Activated CD4-positive, CD25-positive, alpha-beta regulatory T cell treated with anti-CD3 and anti-CD28 coated beads, Interleukin-2, amount 50 U/mL, for 72 hours (primary cell): Measurements from ENCODE around the gene STARD7.
"Not testable (repeated sequence)": the region's sequence is repeated elsewhere in the genome, so short reads cannot be mapped to it uniquely, and the experiment has no call there.

Experiments used
- DNase-seq: peaks from one replicate; pipeline ENCODE4 v3.0.0; 2021

STARD7 gene

DNA sequence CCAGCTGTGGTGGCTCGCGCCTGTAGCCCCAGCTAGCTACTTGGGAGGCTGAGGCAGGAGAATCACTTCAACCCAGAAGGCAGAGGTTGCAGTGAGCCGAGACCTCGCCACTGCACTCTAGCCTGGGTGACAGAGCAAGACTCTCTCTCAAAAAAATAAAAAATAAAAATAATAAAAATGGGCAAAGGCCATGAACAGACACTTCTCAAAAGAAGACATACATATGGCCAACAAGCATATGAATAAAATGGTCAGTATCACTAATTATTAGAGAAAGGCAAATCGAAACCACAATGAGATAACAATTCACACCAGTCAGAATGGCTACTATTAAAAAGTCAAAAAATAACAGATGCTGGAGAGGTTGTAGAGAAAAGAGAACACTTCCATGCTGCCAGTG, 48.3 kb downstream of the STARD7 start:
- DNase-seq, result not testable (repeated sequence)

GRCh38 chr2:96159084-96159830, 49.4 kb downstream of the STARD7 start:
- no peak for DNase-seq

DNA sequence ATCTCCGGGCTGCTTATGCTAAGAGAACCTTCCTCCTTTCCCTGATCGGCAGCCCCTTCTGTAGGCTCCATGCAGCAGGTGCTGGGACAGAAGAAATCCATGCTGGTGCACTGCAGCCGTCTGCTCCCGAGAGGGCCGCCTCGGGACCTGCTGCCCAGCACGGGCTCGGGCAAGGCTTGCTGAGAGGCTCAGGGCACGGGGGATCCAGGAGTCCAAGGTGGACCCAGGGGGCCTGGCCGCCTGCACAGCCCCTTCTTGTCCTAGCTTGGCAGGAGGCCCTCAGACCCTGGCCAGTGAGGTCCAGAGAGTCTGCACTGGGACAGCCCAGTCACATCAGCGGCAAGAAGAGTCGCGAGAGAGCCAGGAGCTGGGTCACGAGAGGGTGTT, 50.1 kb downstream of the STARD7 start:
- no peak for DNase-seq

DNA sequence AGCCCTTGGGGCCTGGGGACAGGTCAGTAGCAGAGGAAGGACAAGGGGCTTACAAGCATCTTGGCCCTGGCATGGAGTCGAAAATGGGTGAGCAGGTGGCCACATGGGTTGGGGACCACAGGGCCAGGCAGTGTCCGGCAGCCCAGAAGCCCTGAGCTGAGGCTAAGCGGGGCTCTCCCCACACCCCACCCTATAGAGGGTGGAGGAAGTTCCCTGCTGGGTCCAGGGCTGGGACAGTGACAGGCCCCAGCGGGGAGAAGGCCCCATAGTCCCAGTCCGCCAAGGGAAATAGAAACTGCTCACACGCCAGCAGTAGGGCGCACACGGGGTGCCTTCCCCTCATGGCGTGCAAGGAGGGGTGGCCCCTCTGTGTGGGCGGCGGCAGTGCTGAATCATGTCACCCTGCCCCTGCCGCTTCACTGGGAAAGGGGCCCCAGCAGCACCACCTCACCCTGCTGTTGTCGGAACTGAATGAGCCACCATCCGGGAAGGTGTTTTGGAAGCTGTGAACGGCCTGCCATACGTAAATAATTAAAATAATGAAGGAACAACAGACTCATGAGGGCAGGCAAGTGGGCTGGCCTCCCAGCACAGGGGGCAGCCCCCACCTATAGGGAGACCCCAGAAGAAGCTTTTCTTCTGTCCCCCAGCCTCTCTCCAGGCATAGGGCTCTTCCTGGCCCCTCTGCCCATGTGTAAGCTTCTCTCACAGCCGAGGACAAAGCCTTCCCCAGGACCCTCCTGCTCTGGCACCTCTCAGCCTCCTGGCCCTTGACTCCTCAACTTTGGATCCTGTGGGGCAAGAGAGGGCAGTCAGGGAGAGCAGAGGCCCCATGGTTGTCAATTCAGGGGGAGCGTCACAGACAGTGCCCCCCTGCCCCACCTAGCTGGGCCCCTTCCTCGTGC, 50.7 kb downstream of the STARD7 start:
- DNase-seq, result peak; percentile 88

GRCh38 chr2:96156926-96157648, 51.5 kb downstream of the STARD7 start:
- no peak for DNase-seq

- peak; percentile 53 for DNase-seq
These were observed 52.4 kb downstream of the STARD7 start for GRCh38 chr2:96156011-96156820.

DNA sequence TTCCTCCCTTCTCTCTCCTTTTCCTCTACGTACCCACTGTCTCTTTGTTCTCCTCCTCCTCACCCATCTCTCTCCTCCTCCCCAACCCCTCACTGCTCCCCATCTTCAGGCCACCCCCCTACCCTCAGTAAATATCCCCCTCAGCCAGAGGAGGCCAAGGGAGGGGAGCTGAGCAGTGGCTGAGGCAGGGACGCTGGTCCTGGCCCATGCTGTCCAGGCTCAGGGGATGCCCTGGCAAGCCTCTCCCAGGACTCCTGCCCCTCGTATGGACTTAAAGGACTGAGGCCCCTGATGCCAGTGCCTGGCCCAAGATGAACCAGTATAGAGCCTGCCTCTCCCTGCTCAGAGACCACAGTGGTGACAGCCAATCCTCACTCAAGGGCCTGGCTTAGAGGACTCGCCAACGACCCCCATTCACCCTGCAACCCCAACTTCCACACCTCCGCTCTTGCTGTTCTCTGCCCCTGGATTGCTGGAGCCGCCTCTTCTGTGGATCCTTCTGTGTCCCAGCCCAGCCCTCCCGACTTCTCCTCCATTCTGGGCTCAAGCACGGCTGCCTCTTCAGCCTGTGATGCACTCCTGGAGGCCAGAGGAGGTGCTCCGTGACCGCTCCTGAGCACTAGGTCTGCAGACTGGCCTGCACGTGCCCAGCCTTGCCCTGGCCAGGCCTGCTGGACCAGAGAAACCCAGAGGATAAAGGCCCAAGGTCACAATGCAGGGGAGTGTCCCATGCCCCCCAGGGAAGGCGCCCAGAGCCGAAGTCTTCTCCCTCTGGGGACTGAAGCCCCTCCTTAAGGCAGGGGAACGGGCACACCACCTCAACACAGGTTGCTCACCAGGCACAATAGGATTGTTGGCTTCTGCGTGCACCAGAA, 53.9 kb downstream of the STARD7 start:
- DNase-seq, result no peak

DNA sequence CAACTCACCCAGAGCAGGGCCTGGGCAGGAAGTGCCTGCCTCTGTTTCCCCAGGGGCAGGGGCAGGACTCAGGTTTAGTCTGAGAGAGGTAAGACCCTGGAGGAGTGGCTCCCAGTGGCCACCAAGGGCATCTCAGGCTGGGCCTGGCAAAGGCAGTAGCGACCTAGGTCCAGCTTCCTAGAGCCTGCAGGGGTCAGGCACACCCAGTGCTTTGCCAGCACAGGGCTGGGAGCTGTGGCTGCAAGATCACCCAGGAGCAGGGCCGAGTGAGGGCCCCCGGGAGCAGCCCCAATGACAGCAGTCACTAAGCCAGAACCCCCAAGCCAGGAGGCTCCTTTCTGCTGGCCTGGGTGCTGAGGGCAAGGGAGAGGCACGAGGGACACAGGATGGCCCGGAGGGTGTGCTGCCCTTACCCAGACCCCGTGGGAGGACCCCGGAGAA, 54.6 kb downstream of the STARD7 start:
- DNase-seq, result no peak

- no peak for DNase-seq
These were observed 55.3 kb downstream of the STARD7 start for GRCh38 chr2:96153291-96153713.

- no peak for DNase-seq
These were observed 56.1 kb downstream of the STARD7 start for GRCh38 chr2:96152304-96153161.

GRCh38 chr2:96151595-96152303, 56.9 kb downstream of the STARD7 start:
- no peak for DNase-seq

- no peak for DNase-seq
These were observed 57.6 kb downstream of the STARD7 start for GRCh38 chr2:96150791-96151594.

DNA sequence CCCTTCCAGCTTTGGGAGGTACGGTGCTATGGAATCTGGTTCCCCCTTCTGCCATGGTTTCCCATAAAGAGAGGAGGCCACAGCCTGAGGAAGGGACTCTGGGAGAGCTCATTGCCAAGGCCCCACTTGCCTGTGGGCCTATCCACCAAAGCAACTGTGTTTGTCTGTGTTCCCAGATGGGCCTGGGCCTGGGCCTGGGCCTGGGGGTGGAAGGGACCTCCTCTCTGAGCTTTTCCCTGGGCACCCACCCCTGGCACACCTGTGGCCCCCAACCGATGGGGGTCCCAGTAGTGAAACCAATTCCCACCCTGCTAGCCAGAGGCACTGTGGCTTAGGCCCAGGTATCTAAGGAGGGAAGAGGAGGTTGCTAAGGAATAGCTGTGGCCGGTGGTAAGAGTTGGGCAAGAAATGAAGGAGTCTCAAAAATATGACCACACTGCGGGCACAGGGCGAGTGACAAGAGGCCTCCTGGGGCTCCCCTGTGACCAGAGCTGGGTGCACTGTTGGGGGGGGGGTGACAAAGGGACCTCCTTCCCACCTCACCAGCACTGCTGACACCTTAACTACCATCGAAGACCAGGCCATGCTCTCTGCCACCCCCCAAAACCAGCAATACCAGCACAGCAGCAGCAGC, 58.5 kb downstream of the STARD7 start:
- no peak for DNase-seq

- DNase-seq, result peak; percentile 91
These were observed 60.0 kb downstream of the STARD7 start for GRCh38 chr2:96148410-96149217.

GRCh38 chr2:96147593-96148201, 60.9 kb downstream of the STARD7 start:
- no peak for DNase-seq

DNA sequence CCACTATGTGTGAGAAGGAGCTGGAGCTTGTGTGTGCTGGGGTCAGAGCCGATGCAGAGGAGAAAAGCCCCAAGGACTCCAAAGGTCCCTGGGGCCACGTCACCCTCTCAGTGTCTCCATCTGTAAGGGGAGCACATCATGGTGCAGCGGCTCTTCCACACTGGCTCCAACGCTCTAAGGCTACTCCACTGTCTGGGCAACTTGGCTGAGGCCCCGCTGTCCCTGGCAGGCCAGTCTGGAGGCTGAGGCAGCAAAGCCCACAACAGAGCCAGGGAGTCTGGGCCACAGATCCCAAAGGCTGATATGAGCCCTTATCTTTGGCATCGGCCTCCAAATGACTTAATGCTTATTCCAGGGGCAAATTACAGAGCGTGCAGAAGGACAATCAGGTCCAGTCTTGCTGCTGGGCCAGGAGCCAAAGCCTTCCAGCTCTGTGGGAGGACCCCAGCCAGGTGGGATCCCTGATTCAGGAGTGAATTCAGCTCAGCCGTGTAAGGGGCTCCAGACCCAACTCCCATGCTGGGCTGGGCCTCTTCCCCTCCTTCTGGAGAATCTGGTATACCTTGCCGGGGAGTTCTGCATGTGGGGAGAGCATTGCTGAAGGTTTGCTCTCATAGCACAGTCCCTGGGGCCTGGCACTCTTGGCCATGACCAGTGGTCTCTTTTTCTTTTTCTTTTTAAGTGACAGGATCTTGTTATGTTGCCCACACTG, 61.6 kb downstream of the STARD7 start:
- DNase-seq, result no peak
